Bone marrow (tissue), 2 donors: ENCODE results near the gene ABCA2.
"Not testable (repeated sequence)": the region's sequence is repeated elsewhere in the genome, so short reads cannot be mapped to it uniquely, and the experiment has no call there.

ENCODE experiments used
- DNase-seq, 2 donors: peaks; one replicate each; lab custom pipeline; 2025; lab: John Stamatoyannopoulos, UW

The ABCA2 gene

GRCh38 chr9:137062798-137063197, 34.8 kb upstream of the ABCA2 start:
- DNase-seq, result not testable (repeated sequence)

DNA sequence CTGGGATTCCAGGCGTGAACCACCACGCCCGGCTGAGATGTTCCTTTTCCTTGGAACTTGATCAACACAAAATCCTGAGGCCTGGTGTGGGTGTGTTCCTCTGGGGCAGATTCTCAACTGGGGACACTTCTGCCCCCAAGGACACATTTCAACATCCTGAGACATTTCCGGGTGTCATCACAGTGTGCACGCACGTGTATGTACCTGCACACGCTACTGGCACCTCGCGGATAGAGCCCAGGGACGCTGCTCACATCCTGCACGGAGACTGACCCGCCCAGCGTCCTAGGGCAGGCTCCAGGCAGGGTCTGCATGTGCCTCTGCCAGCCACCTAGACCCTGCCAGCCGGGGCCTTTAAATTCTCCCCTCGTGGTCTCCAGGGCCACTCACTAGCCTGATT, 34.3 kb upstream of the ABCA2 start:
- DNase-seq, result no peak

DNA sequence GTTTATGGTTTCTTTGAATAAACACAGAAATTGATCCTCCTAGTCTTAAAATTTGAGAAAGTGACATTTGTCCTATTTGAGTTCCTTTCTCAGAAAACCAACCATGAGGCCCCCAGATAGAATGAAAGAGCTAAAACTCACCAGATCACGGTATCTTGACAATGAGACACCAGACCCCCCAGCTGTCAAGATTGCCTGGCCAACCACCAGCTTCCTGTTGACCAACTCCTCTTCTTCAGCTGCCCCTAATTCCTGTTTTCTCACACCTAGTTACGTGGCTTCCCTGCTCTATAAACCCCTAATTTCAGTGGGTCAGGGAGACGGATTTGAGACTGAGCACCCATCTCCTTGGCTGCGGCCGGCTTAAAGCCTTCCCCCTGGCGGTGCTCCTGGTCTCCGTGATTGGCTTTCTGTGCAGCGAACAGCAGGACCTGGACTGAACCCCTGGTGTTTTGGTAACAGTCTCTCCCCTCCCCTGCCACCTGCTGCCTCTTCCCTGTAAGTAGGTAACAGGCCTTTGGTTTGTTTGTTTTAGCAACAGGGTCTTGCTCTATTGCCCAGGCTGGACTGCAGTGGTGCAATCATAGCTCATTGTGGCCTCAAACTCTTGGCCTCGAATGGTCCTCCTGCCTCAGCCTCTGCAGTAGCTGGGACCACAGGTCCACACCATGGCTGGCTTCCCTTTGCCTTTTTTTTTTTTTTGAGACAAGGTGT, 30.6 kb upstream of the ABCA2 start:
- no peak for DNase-seq

- DNase-seq, result no peak
These were observed 29.5 kb upstream of the ABCA2 start for GRCh38 chr9:137057545-137057944.

- no peak for DNase-seq
These were observed 28.8 kb upstream of the ABCA2 start for GRCh38 chr9:137056739-137057415.

GRCh38 chr9:137055385-137056364, 27.6 kb upstream of the ABCA2 start:
- no peak for DNase-seq

DNA sequence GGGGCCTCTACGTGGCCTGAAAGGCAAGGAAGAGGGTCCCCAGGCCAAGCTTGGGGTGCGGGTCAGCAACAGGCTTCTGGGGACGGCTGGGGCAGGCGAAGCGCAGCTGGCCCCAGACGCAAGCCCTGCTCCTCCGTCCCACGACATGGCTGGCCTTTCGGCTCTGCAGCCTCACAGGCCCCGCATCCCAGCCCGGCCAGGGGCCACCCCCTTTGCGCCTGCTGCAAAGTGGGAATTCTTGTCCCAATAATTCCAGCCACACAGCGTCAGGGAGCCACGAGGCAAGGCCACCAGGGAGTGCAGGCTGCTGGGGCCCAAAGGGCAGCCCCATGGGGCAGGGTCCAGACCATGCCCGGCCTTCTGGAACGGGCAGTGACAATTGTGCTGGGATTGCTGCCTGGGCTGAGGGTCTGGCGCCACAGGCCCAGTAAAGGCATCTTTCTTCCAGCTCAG, 26.9 kb upstream of the ABCA2 start:
- DNase-seq, result no peak

GRCh38 chr9:137053944-137054931, 26.2 kb upstream of the ABCA2 start, which contains the start of gene ENTPD2:
Gene ENTPD2 (minus strand): TSS chr9:137054061. CDS start chr9:137053997, 64 bp downstream.
- DNase-seq, result no peak

DNA sequence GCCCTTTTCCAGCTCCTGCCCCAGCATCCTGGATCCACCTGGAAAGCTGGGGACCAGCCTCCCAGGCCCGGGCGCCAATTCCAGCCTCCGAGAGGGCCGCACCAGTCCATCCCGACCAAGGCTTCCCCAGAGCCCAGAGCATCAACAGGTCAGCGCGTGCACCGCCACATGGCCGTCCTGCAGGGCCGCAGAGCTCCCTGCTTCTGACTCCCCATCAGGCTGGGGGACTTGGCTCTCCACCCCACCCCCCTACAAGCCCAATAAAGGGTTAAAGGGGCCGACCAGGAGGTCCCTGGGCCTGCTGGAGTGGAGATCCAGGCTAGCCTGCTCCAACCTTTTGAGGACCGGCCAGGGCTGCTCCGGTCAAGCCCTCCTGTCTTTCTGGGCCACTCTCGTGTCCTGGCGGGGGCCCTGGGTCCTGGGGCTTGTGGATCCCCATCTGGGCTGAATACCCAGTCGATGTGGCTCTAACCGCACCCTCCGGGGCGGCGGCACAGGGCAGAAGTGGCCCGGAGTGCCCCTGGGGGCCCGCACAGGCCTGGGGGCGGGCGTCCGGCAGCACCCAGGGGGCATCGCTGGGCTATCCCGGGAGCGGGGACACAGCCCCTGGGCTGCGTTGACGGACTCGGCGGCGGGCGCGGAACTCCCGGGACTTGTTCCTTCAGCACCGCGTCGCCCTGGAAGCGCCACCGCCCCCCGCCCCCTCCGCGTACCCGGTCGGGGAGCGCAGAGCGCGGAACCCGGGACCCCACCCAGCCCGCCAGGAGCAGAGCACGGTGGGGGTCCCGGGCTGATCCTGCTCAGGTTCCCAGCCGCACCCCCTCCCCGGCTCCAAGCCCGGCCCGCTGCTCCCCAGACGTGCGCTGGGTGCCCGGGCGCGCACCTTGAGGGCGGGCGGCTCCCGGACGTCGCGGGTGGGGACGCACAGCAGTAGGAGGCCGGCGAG, 25.2 kb upstream of the ABCA2 start:
- DNase-seq, result no peak

DNA sequence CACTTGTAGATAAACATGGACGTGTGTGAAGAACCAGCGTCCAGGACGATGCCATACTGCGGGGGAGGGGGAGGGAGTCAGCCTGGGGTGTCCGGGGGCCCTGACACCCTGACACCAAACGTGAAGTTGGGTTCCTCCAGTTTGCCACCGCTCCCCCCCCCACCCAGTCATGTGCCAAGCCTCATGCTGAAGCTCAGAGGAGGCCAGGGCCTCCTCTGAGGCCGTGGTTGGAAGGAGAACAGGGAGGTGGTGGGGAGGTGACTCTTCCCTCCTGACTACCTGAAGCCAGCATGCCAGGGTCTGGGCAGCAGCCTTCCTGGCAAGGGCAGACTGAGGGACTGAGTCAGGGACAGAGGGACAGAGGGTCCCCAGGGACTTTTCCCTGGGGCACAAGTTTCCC, 24.3 kb upstream of the ABCA2 start:
- no peak for DNase-seq

GRCh38 chr9:137051145-137051724, 23.2 kb upstream of the ABCA2 start:
- DNase-seq, result no peak

DNA sequence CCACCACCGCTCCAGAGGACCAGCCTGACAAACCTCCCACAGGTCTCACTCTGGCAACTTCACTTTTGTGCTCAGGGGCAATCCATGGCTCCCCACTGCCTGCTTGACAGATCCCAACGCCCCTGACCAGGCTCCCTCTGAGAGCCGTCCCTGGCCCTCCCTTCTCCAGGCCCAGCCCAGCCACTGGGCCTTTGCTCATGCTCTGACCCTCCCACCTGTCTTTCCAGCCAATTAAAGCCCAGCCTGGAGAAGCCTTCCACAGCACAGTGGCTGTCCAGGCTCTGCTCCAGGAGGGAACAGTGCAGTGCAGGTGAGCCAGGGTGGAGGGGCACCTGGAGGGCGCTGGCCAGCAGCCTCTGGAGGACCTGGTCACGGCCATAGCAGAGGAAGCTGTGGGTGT, 22.5 kb upstream of the ABCA2 start:
- DNase-seq, result no peak

GRCh38 chr9:137049544-137050449, 21.8 kb upstream of the ABCA2 start:
- DNase-seq, result peak in 1 of 2 donors; percentile 44

DNA sequence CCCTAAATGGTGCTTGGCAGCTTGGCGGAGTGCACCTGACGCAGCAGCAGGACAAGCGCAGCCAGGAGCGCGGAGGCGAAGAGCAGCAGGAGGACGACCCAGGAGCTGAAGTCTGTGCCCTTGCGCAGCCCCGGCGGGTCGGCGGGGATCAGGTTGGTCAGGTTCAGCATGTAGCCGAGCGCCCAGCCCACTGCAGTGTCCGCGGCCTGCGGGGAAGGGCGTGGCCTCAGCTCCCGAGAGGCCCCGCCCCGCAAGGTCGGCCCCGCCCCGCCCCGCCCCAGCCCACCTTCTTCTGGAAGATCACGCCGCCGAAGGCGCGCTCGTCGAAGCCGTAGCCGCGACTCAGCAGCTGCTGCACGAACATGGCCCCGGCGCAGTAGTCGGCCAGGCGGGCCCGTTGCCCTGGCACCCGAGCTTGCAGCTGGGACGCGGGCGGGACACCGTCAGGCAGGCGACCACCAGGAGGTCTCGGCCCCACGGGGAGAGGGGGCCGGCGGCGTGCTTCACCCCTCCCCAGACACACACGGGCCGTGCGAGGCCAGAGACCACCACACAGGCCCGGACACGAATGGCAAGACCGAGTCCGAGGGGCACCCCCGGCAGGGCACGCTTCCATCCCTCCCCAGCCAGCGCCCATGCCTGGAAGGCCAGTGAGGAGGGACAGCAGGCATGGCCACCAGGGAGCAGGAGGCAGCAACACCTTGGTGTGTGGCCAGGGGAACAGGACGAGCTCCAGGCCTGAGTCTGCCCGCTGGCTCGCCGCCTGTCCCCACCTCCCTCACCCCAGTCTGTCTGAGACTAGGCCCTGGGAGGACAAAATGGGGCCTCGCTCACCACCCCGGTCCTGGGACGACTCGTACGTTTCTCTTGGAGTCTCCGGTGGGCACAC, 20.9 kb upstream of the ABCA2 start:
- DNase-seq, result no peak

GRCh38 chr9:137046088-137046787, 18.2 kb upstream of the ABCA2 start, which contains the start of gene NPDC1:
Gene NPDC1 (minus strand): TSS chr9:137046177. CDS start chr9:137045989, 188 bp downstream.
- peak; percentile 40 to 43 for DNase-seq

- DNase-seq, result no peak
These were observed 17.5 kb upstream of the ABCA2 start for GRCh38 chr9:137045294-137046087.
